GM12873 (cell line): Measurements from ENCODE around the gene MAST4.

Source experiments
- TF ChIP-seq, protein P1 (sequence below): IDR thresholded peaks from 2 replicates; pipeline ENCODE4 v1.5.1; 2012; ENCODE audit warnings: low read depth, mild to moderate bottlenecking, moderate library complexity, low read length, control low read depth; ENCODE audit not compliant: insufficient read depth; ENCODE audit errors: missing control alignments

Gene MAST4

DNA sequence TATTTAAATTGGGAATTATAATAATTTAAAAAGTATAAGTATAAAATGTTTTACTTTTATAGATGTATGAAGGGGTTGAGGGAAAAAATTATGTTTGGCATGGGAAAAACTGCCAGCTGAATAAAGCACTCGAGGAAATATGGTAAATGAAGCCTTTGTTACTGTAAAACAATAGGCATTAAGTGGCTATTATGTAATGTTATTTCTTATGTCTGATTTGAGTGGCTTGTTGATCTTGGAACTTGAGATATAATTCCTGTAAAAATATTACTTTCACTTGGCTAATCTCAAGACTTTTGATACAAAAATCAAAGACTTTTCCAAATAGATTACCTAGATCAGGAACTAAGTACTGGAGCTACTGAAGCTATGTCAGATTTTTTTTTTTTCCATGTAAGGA, 417.5 kb downstream of the MAST4 start:
- TF ChIP-seq, protein P1, sequence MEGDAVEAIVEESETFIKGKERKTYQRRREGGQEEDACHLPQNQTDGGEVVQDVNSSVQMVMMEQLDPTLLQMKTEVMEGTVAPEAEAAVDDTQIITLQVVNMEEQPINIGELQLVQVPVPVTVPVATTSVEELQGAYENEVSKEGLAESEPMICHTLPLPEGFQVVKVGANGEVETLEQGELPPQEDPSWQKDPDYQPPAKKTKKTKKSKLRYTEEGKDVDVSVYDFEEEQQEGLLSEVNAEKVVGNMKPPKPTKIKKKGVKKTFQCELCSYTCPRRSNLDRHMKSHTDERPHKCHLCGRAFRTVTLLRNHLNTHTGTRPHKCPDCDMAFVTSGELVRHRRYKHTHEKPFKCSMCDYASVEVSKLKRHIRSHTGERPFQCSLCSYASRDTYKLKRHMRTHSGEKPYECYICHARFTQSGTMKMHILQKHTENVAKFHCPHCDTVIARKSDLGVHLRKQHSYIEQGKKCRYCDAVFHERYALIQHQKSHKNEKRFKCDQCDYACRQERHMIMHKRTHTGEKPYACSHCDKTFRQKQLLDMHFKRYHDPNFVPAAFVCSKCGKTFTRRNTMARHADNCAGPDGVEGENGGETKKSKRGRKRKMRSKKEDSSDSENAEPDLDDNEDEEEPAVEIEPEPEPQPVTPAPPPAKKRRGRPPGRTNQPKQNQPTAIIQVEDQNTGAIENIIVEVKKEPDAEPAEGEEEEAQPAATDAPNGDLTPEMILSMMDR, result no peak

DNA sequence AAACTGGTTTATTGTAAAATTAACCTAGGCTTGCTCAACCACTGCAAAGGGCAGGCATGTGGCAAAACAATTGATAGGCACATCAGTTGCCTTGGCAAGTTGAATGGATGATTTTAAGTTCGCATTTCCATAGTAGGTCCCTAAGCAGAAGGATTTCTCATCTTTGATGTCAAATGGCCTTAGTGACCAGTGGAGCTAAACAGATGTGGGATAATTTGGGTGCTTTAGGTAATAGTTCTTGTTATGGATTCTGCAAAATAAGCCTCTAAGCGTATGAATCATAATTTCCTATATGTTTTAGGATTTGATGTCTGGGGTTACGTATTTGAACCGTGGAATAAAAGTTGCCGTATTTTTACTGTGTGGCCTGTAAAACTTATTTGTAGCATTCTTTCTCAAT, 418.0 kb downstream of the MAST4 start:
- TF ChIP-seq, protein P1, result no peak

DNA sequence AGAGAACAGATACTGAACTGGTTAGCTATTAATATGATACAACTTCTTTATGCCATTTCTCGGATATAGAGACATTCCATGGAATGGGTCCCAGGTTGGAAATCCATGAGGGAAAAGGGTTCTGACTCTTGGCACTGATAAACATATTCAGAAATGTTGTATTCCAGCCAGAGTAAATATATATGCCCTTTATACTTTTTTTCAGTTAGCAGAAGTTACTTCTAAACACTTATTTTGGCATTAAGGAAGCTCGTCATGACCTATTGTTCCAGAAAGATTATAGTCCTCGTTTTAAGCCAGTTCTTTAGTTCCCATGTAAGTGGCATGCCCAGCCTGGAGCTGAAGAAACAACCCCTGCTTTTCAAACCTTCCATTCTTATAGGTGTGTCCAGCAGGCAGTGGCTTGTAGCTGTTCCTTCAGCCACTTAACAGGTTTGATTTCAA, 418.8 kb downstream of the MAST4 start:
- TF ChIP-seq, protein P1, result no peak

DNA sequence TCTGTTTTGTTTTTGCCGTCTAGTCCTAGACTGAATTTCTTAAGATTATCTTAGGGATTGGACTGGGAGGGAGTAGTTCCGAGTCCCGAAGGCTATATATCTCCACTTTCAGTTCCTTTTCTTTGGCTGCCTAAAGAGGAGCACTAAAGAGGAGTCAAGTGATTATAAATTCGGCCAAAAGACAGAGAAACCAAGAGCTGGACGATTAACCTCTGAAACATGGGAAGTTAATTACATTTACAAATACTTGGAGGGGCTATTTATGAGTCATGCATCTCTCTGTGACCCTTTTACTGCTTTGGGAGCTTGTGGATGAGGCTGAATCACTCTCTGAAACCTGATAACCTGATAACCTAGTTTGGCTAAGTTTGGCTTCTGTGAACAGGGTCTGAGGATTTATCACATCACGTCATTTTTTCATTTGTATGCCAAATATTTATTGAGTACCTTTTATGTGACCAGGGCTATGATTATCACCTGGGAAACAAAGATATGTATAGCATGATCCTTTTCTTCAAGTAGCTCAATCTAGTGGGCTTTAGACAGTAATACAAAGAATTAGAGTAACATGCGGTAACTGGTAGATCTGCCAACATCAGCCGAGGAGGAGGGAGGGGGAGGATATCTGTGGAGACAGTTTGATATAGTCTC, 419.5 kb downstream of the MAST4 start:
- TF ChIP-seq, protein P1, result no peak

DNA sequence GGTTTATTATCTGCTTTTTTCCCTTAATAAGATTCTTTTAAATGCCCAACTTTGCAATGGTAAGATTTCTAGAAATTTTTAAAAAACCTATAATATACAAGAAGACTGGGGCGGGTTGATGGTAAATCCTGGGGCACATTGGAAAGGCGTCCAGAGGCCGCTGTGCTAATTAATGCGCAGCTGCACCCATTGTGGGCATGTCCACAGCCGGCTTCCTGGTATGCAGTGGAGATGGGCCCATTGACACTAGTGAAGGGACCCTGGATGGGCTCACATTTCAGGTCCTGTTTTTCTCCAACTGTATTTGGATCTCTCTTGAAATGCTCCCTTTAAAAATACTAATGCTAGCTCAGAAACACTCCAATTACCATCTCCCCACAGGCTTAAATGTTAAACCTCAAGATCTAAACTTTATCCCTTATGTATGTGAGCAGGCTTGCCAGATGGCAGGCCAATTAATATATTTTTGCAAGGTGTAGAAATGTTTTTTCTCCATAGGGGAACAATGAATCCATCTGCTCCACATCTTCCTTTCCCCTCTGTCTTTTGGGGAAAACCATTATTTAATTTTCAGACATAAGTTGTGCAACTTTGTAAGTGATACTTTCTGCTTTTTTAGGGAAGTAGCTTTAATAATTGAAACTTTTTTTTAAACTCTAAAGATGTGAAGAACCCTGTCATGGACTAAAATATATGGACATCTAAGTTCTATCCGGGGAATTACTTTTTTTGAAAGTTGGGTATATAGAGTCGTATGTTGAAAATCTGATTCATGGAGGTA, 423.1 kb downstream of the MAST4 start:
- TF ChIP-seq, protein P1, result no peak

DNA sequence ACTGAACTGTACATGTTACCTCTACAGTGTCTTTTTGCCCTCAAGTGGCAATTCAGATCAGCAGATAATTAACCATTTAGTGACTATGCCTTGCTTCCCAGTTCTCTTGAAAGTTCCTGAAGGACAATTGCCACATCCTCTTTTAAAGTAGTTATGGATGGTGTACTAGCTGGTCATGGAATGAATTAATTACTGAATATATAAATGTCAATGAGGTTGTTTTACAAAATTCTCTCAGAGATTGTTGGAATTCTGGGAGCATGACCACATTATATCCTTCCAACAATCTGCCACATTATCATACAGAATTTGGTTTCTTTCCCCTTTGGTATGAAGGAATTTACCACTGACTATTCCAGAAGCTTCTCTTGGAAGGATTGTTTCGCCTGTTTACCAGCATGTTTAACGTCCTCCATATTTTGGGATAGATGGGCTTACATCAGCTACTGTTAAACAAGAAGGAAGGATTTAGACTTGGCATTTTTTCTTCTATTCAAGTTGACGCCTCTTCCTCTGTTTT, 424.0 kb downstream of the MAST4 start:
- TF ChIP-seq, protein P1, result no peak

DNA sequence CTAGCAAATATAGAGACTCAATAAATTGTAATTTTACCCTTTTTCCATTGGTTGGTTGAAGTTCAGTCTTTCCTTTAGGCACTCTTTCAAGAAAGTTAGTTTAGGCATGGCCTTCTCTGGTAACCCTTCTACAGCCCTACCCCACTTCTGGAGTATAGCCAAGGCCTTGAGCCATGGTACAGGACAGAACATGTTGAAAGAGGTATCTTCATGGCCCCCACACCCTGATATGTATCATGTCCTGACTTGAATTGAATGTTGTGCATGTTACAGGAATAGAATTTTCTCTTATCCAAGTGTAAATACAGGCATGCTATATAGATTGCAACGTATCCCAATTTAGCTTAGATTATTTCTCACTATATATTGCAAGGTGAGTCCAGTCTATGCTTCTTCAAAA, 424.8 kb downstream of the MAST4 start:
- TF ChIP-seq, protein P1, result no peak
